Dendritic cell treated with granulocyte-macrophage colony-stimulating factor and Interleukin-4, amounts not matched to agents 40 ng/mL and 50 ng/mL, for 4 days (primary cell): Measurements from ENCODE around the gene FAM184A.
"Not testable (repeated sequence)": the region's sequence is repeated elsewhere in the genome, so short reads cannot be mapped to it uniquely, and the experiment has no call there.

Source experiments
- H3K27ac Mint-ChIP-seq: one replicate; pipeline ENCODE4 v1.8.0; 2022; ENCODE audit warnings: mild to moderate bottlenecking, mixed read lengths
- H3K27me3 Mint-ChIP-seq: one replicate; pipeline ENCODE4 v1.8.0; 2022; ENCODE audit warnings: mild to moderate bottlenecking, mixed read lengths
- H3K36me3 Mint-ChIP-seq: one replicate; pipeline ENCODE4 v1.8.0; 2022; ENCODE audit warnings: low read depth, mixed read lengths
- H3K4me1 Mint-ChIP-seq: one replicate; pipeline ENCODE4 v1.8.0; 2022; ENCODE audit warnings: low read depth, mixed read lengths
- H3K4me3 Mint-ChIP-seq: one replicate; pipeline ENCODE4 v1.8.0; 2022; ENCODE audit warnings: mild to moderate bottlenecking, moderate library complexity, mixed read lengths
- H3K9me3 Mint-ChIP-seq: one replicate; pipeline ENCODE4 v1.8.0; 2022; ENCODE audit warnings: mixed read lengths
- intact Hi-C: fragments of 100-400 bp; cut with micrococcal nuclease; formaldehyde crosslinking; loops from one replicate; pipeline ENCODE4 v1.15.0; 2022

Gene FAM184A

GRCh38 chr6:119028091-119028490 is 50.4 kb downstream of the FAM184A start:
- Mint-ChIP-seq H3K27me3 (no peaks in the 10 kb centered on the region), H3K4me1 (peaks cover 5% of the 10 kb centered on the region), H3K27ac (no peak overlapping the region), H3K36me3 (no peaks in the 10 kb centered on the region), H3K9me3 (no peaks in the 10 kb centered on the region), H3K4me3 (no peak overlapping the region)
- intact Hi-C loops: no loop called here

DNA sequence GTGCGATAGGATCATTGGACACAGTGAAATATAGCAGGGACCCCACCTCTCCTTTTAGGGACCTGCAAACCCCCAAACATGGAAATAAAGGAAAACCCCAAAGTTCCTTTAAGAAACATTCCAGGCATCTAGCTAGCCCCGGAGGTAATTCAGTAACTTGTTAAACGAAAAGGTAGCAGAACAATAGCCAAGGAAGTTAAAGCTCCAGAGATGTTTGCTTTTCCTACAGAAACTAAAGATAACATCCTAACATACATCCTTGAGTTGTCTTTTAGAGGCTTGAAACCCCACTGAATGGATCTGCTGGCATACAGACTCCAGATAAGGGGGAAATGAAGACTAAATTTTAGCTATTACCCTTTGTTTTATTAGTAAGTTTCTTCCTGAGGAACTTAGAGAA is 51.0 kb downstream of the FAM184A start:
- no peak overlapping the region for H3K4me3 Mint-ChIP-seq
- no peaks in the 10 kb centered on the region for H3K36me3 Mint-ChIP-seq
- H3K27me3 Mint-ChIP-seq: no peaks in the 10 kb centered on the region

GRCh38 chr6:119026822-119027221 is 51.6 kb downstream of the FAM184A start:
- no peak overlapping the region for H3K4me3 Mint-ChIP-seq
- H3K36me3 Mint-ChIP-seq: no peaks in the 10 kb centered on the region
- peaks cover 5% of the 10 kb centered on the region for H3K4me1 Mint-ChIP-seq
- intact Hi-C loops: no loop called here
- no peaks in the 10 kb centered on the region for H3K27me3 Mint-ChIP-seq
- no peak overlapping the region for H3K27ac Mint-ChIP-seq
- H3K9me3 Mint-ChIP-seq: no peaks in the 10 kb centered on the region

More for the DNA sequence above, 51.0 kb downstream of the FAM184A start:
- Mint-ChIP-seq H3K9me3 (no peaks in the 10 kb centered on the region), H3K27ac (no peak overlapping the region), H3K4me1 (peaks cover 5% of the 10 kb centered on the region)
- intact Hi-C loops: no loop called here

DNA sequence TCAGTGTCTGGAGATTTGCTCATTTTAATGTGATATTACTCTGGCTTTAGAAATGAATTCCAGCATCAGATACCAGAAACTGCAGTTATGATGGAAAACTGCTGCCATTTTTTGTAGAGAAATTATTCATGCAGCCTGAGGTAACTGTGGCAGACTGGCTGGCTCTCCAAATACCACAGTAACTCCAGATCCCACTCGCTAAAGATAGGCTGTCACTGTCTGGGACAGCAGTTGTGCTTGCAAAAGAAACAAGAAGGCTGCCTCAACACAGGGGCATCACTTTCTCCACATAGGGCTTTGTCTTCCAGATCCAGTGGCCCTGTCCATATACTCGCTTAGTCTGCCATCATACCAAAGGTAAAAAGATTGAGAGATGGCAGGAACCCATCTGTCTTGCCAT is 52.7 kb downstream of the FAM184A start:
- Mint-ChIP-seq H3K27me3 (no peaks in the 10 kb centered on the region), H3K9me3 (no peaks in the 10 kb centered on the region), H3K4me1 (peaks cover 5% of the 10 kb centered on the region), H3K36me3 (no peaks in the 10 kb centered on the region), H3K27ac (no peak overlapping the region), H3K4me3 (no peak overlapping the region)
- intact Hi-C loops: no loop called here

DNA sequence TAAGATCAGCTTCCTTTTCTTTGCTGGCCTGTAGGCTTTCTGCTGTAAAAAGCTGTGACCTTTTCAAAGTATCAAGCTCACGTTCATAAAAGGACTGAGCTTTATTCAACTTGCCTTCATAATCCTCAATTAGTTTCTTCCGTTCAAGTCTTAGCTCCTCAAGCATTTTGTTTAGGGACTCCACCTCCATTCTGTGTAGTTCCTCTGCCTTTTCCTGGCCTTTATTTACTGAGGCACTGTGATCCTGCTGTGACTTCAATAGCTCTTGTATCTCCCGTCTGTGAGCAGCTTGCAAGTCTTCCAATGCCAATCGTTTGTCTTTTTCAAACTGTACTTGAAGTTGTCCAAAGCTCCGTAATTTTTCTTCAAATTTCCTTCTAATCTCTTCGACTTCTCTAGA is 54.4 kb downstream of the FAM184A start:
- Mint-ChIP-seq H3K36me3 (no peaks in the 10 kb centered on the region), H3K4me3 (no peak overlapping the region), H3K4me1 (peaks cover 5% of the 10 kb centered on the region), H3K27ac (no peak overlapping the region), H3K9me3 (no peaks in the 10 kb centered on the region), H3K27me3 (no peaks in the 10 kb centered on the region)
- intact Hi-C loops: no loop called here

- H3K27me3 Mint-ChIP-seq: no peaks in the 10 kb centered on the region
- H3K4me3 Mint-ChIP-seq: no peak overlapping the region
- intact Hi-C loops: no loop called here
- H3K27ac Mint-ChIP-seq: no peak overlapping the region
- H3K4me1 Mint-ChIP-seq: peaks cover 3% of the 10 kb centered on the region
- no peaks in the 10 kb centered on the region for H3K9me3 Mint-ChIP-seq
- no peaks in the 10 kb centered on the region for H3K36me3 Mint-ChIP-seq
Measured at GRCh38 chr6:119022796-119023195, 55.7 kb downstream of the FAM184A start.

DNA sequence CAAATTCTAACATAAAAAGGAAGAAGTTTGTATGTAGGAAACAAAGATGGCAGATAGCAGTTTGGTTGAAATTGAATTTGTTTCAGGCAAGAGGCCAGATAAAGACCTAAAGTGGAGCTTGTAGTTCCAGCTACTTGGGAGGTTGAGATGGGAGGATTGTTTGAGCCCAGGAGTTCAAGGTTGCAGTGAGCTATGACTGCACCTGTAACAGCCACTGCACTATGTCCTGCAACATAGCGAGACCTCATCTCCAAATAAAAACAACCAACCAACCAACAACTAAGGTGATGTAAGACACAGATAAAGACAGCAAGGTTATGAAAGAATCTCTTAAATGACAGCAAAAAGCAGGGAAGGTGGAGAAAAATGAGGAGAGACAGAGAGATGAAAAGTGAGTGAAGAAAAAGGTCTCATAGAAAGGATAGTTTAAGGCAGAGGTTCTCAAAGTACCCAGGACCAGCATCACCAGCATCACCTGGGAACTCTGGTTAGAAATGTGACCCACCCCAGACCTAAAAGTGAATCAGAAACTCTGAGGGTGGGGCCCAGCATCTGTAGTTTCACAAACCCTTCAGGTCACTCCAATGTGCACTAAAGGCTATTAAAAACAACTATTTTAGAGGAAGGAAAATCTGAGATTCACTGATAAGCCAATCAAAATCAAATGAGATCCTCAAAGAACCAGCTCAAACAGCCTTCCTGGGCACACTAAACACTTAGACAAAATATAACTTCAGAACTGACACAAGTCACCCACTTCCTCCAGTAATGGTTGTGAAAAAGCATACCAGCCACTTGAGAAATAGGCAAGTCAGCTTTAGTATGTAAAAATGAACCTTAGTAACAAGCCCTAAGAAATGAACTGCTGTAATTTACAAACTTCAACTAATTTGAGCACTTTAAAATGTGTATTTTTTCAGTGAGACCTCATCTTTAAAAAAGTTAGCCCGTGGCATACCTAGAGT is 57.6 kb downstream of the FAM184A start:
- H3K9me3 Mint-ChIP-seq: no peaks in the 10 kb centered on the region
- no peaks in the 10 kb centered on the region for H3K27me3 Mint-ChIP-seq
- no peak overlapping the region for H3K27ac Mint-ChIP-seq
- no peak overlapping the region for H3K4me3 Mint-ChIP-seq
- H3K36me3 Mint-ChIP-seq: no peaks in the 10 kb centered on the region
- H3K4me1 Mint-ChIP-seq: no peaks in the 10 kb centered on the region
- intact Hi-C loops: no loop called here

DNA sequence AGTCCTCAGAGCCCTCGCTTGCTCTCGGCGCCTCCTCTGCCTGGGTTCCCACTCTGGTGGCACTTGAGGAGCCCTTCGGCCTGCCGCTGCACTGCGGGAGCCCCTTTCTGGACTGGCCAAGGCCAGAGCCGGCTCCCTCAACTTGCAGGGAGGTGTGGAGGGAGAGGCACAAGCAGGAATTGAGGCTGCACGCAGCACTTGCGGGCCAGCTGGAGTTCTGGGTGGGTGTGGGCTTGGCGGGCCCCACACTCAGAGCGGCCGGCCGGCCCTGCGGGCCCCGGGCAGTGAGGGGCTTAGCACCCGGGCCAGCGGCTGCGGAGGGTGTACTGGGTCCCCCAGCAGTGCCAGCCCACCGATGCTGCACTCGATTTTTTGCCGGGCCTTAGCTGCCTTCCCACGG is 63.3 kb downstream of the FAM184A start:
- H3K4me1 Mint-ChIP-seq, H3K9me3 Mint-ChIP-seq, H3K36me3 Mint-ChIP-seq, intact Hi-C loops, H3K27me3 Mint-ChIP-seq, H3K4me3 Mint-ChIP-seq, H3K27ac Mint-ChIP-seq: not testable (repeated sequence)

GRCh38 chr6:119012521-119012920 is 65.9 kb downstream of the FAM184A start:
- H3K36me3 Mint-ChIP-seq: no peaks in the 10 kb centered on the region
- no peak overlapping the region for H3K4me3 Mint-ChIP-seq
- H3K9me3 Mint-ChIP-seq: peaks cover 15% of the 10 kb centered on the region
- intact Hi-C loops: no loop called here
- no peaks in the 10 kb centered on the region for H3K27me3 Mint-ChIP-seq
- H3K4me1 Mint-ChIP-seq: no peaks in the 10 kb centered on the region
- H3K27ac Mint-ChIP-seq: no peak overlapping the region

GRCh38 chr6:119009266-119009665 is 69.2 kb downstream of the FAM184A start:
- H3K9me3 Mint-ChIP-seq: peaks cover 15% of the 10 kb centered on the region
- H3K4me3 Mint-ChIP-seq, H3K4me1 Mint-ChIP-seq, H3K27me3 Mint-ChIP-seq, H3K36me3 Mint-ChIP-seq, intact Hi-C loops, H3K27ac Mint-ChIP-seq: not testable (repeated sequence)

- intact Hi-C loops: no loop called here
- H3K27me3 Mint-ChIP-seq: no peaks in the 10 kb centered on the region
- H3K9me3 Mint-ChIP-seq: peaks cover 15% of the 10 kb centered on the region
Measured at GRCh38 chr6:119006974-119007373, 71.5 kb downstream of the FAM184A start.

GRCh38 chr6:119002069-119002468 is 76.4 kb downstream of the FAM184A start:
- no peaks in the 10 kb centered on the region for H3K36me3 Mint-ChIP-seq
- H3K27me3 Mint-ChIP-seq: no peaks in the 10 kb centered on the region
- intact Hi-C loops: no loop called here
- H3K4me3 Mint-ChIP-seq: no peak overlapping the region
- H3K27ac Mint-ChIP-seq: no peak overlapping the region
- no peaks in the 10 kb centered on the region for H3K9me3 Mint-ChIP-seq
- H3K4me1 Mint-ChIP-seq: no peaks in the 10 kb centered on the region

More at GRCh38 chr6:119006974-119007373, 71.5 kb downstream of the FAM184A start:
- H3K27ac Mint-ChIP-seq: no peak overlapping the region
- no peak overlapping the region for H3K4me3 Mint-ChIP-seq
- no peaks in the 10 kb centered on the region for H3K36me3 Mint-ChIP-seq
- H3K4me1 Mint-ChIP-seq: no peaks in the 10 kb centered on the region

DNA sequence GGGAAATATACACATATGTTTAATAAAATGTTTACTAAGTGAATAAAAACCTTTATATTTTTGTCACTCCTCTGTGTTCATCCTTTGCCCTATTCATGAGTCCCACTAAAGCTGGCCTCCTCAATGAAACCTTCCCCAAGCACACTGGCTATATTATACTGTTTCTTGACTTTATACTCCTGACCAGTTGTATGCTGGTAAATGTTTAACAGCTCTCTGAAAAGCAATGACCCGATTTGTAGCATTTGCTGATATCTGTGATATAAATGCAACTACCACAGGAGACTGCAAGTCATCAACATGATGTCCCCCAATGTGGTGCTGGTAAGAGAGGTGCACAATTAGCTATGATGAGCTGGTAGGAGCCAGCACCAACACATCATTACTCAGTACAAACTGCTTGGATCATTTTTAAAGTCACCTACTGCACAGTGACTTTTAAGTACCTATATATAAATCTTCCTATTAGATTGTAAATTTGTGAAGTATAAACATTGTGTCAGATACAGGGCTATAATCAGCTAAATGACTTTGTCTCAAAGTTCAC is 78.9 kb downstream of the FAM184A start:
- Mint-ChIP-seq H3K27me3 (no peaks in the 10 kb centered on the region), H3K9me3 (no peaks in the 10 kb centered on the region), H3K27ac (no peak overlapping the region), H3K4me1 (no peaks in the 10 kb centered on the region), H3K4me3 (no peak overlapping the region), H3K36me3 (no peaks in the 10 kb centered on the region)
- intact Hi-C loops: no loop called here

- H3K27ac Mint-ChIP-seq, H3K4me3 Mint-ChIP-seq, intact Hi-C loops, H3K36me3 Mint-ChIP-seq, H3K27me3 Mint-ChIP-seq, H3K9me3 Mint-ChIP-seq, H3K4me1 Mint-ChIP-seq: not testable (repeated sequence)
Measured at GRCh38 chr6:118997426-118997825, 81.0 kb downstream of the FAM184A start.
